HEK293 (cell line): ENCODE data around the gene M1AP.
A peak's percentile ranks its signal among the peaks of the same experiment; 100 is the strongest.

ENCODE experiments used
- CTCF ChIA-PET: fragments of 350-600 bp; formaldehyde crosslinking; extraction: SDS; loops from one replicate; lab custom pipeline; 2021; ENCODE audit warnings: antibody characterized with exemption; lab: Yijun Ruan, JAX
- POLR2A ChIA-PET: fragments of 300-600 bp; formaldehyde crosslinking; extraction: SDS; loops from one replicate; lab custom pipeline; 2020; ENCODE audit warnings: antibody characterized with exemption, inconsistent platforms; lab: Yijun Ruan, JAX
- H3K27ac ChIP-seq: fragments of 200-500 bp; sonication (Bioruptor generic); 2 replicates; pipeline ENCODE4 v1.5.1; 2014; ENCODE audit warnings: low read depth, low read length, control low read depth, inconsistent platforms; ENCODE audit errors: extremely low read depth
- H3K36me3 ChIP-seq, 2 experiments: fragments of 200-500 bp in 1 of 2; sonication (Bioruptor generic) in 1 of 2; 1 replicate in 1 of 2; 2 replicates in 1 of 2; pipeline ENCODE4 v1.5.1; 2014 to 2017; ENCODE audit warnings: inconsistent platforms in 2 of 2, low read length in 2 of 2; ENCODE audit not compliant: control insufficient read depth in 2 of 2, insufficient read depth in 1 of 2
- H3K4me1 ChIP-seq: fragments of 200-500 bp; sonication (Bioruptor generic); 2 replicates; pipeline ENCODE4 v1.5.1; 2014; ENCODE audit warnings: mild to moderate bottlenecking, low read length, inconsistent platforms; ENCODE audit not compliant: control insufficient read depth, insufficient read depth
- H3K4me3 ChIP-seq: 2 replicates; pipeline ENCODE4 v1.5.1; 2011; ENCODE audit warnings: low read depth, mild to moderate bottlenecking, control low read depth, low read length, moderate library complexity
- H3K9me3 ChIP-seq: fragments of 200-500 bp; sonication (Bioruptor generic); 2 replicates; pipeline ENCODE4 v1.5.1; 2014; ENCODE audit warnings: low read depth, low read length, inconsistent platforms; ENCODE audit not compliant: control insufficient read depth, insufficient read depth
- ELK4 ChIP-seq: IDR thresholded peaks from 2 replicates; pipeline ENCODE4 v1.6.1; 2011; ENCODE audit warnings: mild to moderate bottlenecking, low read depth, low read length, borderline replicate concordance
- KLF1 ChIP-seq: fragments of 450-650 bp; formaldehyde crosslinking; IDR thresholded peaks from 2 replicates; pipeline ENCODE4 v1.5.1; 2016; ENCODE audit warnings: missing biosample characterization, missing genetic modification characterization
- PRDM1 ChIP-seq: fragments of 450-650 bp; formaldehyde crosslinking; IDR thresholded peaks from 2 replicates; pipeline ENCODE4; 2016; ENCODE audit warnings: missing biosample characterization, missing genetic modification characterization
- SCRT2 ChIP-seq: fragments of 450-650 bp; formaldehyde crosslinking; IDR thresholded peaks from 2 replicates; pipeline ENCODE4 v1.5.1; 2016; ENCODE audit warnings: missing biosample characterization, missing genetic modification characterization
- TRIM28 ChIP-seq: IDR thresholded peaks from 2 replicates; pipeline ENCODE4 v1.6.1; 2011; ENCODE audit warnings: low read length, control low read depth, borderline replicate concordance
- WT1 ChIP-seq: fragments of 450-650 bp; formaldehyde crosslinking; IDR thresholded peaks from 2 replicates; pipeline ENCODE4 v1.5.1; 2016; ENCODE audit warnings: missing biosample characterization, missing genetic modification characterization
- ZBTB49 ChIP-seq: fragments of 450-650 bp; formaldehyde crosslinking; IDR thresholded peaks from 2 replicates; pipeline ENCODE4 v1.5.1; 2016; ENCODE audit warnings: missing biosample characterization, missing genetic modification characterization, low read depth
- ZBTB7A ChIP-seq: fragments of 450-650 bp; formaldehyde crosslinking; IDR thresholded peaks from 2 replicates; pipeline ENCODE4 v1.5.1; 2016; ENCODE audit warnings: low read depth, missing biosample characterization, missing genetic modification characterization
- ZFP37 ChIP-seq: fragments of 450-650 bp; formaldehyde crosslinking; IDR thresholded peaks from 2 replicates; pipeline ENCODE4 v1.5.1; 2016; ENCODE audit warnings: missing biosample characterization, missing genetic modification characterization
- ZNF155 ChIP-seq: fragments of 450-650 bp; formaldehyde crosslinking; IDR thresholded peaks from 2 replicates; pipeline ENCODE4 v1.5.1; 2016; ENCODE audit warnings: missing biosample characterization, missing genetic modification characterization
- ZNF169 ChIP-seq: fragments of 450-650 bp; formaldehyde crosslinking; IDR thresholded peaks from 2 replicates; pipeline ENCODE4 v1.5.1; 2016; ENCODE audit warnings: missing biosample characterization, missing genetic modification characterization
- ZNF174 ChIP-seq: fragments of 450-650 bp; formaldehyde crosslinking; IDR thresholded peaks from 2 replicates; pipeline ENCODE4 v1.5.0; 2017; ENCODE audit warnings: missing biosample characterization, mild to moderate bottlenecking, missing genetic modification characterization
- ZNF202 ChIP-seq: fragments of 450-650 bp; formaldehyde crosslinking; IDR thresholded peaks from 2 replicates; pipeline ENCODE4 v1.5.1; 2016; ENCODE audit warnings: missing biosample characterization, missing genetic modification characterization, borderline replicate concordance
- ZNF26 ChIP-seq: fragments of 450-650 bp; formaldehyde crosslinking; IDR thresholded peaks from 2 replicates; pipeline ENCODE4 v1.5.1; 2016; ENCODE audit warnings: missing biosample characterization, missing genetic modification characterization
- ZNF366 ChIP-seq: fragments of 450-650 bp; formaldehyde crosslinking; conservative IDR thresholded peaks from 2 replicates; pipeline ENCODE4 v1.5.1; 2016; ENCODE audit warnings: missing biosample characterization, missing genetic modification characterization
- ZNF416 ChIP-seq: fragments of 450-650 bp; formaldehyde crosslinking; IDR thresholded peaks from 2 replicates; pipeline ENCODE4 v1.5.1; 2016; ENCODE audit warnings: missing biosample characterization, missing genetic modification characterization
- ZNF433 ChIP-seq: fragments of 450-650 bp; formaldehyde crosslinking; IDR thresholded peaks from 2 replicates; pipeline ENCODE4 v1.5.1; 2016; ENCODE audit warnings: missing biosample characterization, missing genetic modification characterization, low read depth
- ZNF449 ChIP-seq: fragments of 450-650 bp; formaldehyde crosslinking; IDR thresholded peaks from 2 replicates; pipeline ENCODE4 v1.5.1; 2017; ENCODE audit warnings: missing biosample characterization, mild to moderate bottlenecking, missing genetic modification characterization, moderate library complexity
- ZNF48 ChIP-seq: fragments of 450-650 bp; formaldehyde crosslinking; IDR thresholded peaks from 2 replicates; pipeline ENCODE4 v1.5.1; 2016; ENCODE audit warnings: missing biosample characterization, missing genetic modification characterization
- ZNF560 ChIP-seq: fragments of 450-650 bp; formaldehyde crosslinking; IDR thresholded peaks from 2 replicates; pipeline ENCODE4 v1.5.1; 2017; ENCODE audit warnings: missing biosample characterization, missing genetic modification characterization, borderline replicate concordance
- ZNF624 ChIP-seq: fragments of 450-650 bp; formaldehyde crosslinking; IDR thresholded peaks from 2 replicates; pipeline ENCODE4 v1.5.1; 2017; ENCODE audit warnings: missing biosample characterization, missing genetic modification characterization
- ZNF639 ChIP-seq: fragments of 450-650 bp; formaldehyde crosslinking; IDR thresholded peaks from 2 replicates; pipeline ENCODE4 v1.5.1; 2016; ENCODE audit warnings: missing biosample characterization, missing genetic modification characterization
- ZNF658 ChIP-seq: fragments of 450-650 bp; formaldehyde crosslinking; IDR thresholded peaks from 2 replicates; pipeline ENCODE4; 2016; ENCODE audit warnings: missing biosample characterization, missing genetic modification characterization
- ZNF707 ChIP-seq: fragments of 450-650 bp; formaldehyde crosslinking; IDR thresholded peaks from 2 replicates; pipeline ENCODE4 v1.5.1; 2016; ENCODE audit warnings: missing biosample characterization, missing genetic modification characterization
- ZNF791 ChIP-seq: fragments of 450-650 bp; formaldehyde crosslinking; IDR thresholded peaks from 2 replicates; pipeline ENCODE4 v1.5.1; 2016; ENCODE audit warnings: missing biosample characterization, missing genetic modification characterization
- ZNF830 ChIP-seq: fragments of 450-650 bp; IDR thresholded peaks from 2 replicates; pipeline ENCODE4 v1.5.0; 2018; ENCODE audit warnings: missing biosample characterization, missing genetic modification characterization, low read depth, mild to moderate bottlenecking, moderate library complexity
- ZNF837 ChIP-seq: fragments of 450-650 bp; formaldehyde crosslinking; IDR thresholded peaks from 2 replicates; pipeline ENCODE4 v1.5.1; 2016; ENCODE audit warnings: missing biosample characterization, missing genetic modification characterization
- ZSCAN16 ChIP-seq: fragments of 450-650 bp; formaldehyde crosslinking; IDR thresholded peaks from 2 replicates; pipeline ENCODE4 v1.5.1; 2016; ENCODE audit warnings: missing biosample characterization, missing genetic modification characterization

Gene M1AP

GRCh38 chr2:74534411-74534810 lies 113.7 kb downstream of the M1AP start (continued):
- TF ChIP-seq ZNF560 = no peak
- TF ChIP-seq ZNF658 (tag by site-specific recombination) = no peak
- TF ChIP-seq ZNF830 (tag by site-specific recombination) = no peak
- no peak for TF ChIP-seq ZNF174 (tag by site-specific recombination)

GRCh38 chr2:74533464-74533863 lies 114.7 kb downstream of the M1AP start:
- Histone ChIP-seq H3K4me1 (no peaks in the 10 kb centered on the region; the same call in 1 of the 2 replicates), H3K27ac (no peak overlapping the region), H3K4me3 (no peak overlapping the region), H3K36me3 (peaks cover 0 to 39% of the 10 kb centered on the region in 2 experiments; a peak in 1 of 3 replicates), H3K9me3 (no peaks in the 10 kb centered on the region)
- TF ChIP-seq ZSCAN16 (tag by site-specific recombination) = no peak
- no peak for TF ChIP-seq ZBTB7A (tag by site-specific recombination)
- no peak for TF ChIP-seq ZNF416 (tag by site-specific recombination)
- TF ChIP-seq KLF1 = no peak
- TF ChIP-seq WT1 = no peak
- TF ChIP-seq ZNF837 = no peak
- TF ChIP-seq ZNF449 (tag by site-specific recombination) = no peak
- TF ChIP-seq ZNF707 (tag by site-specific recombination) = no peak
- TF ChIP-seq ZNF366 (tag by site-specific recombination) = no peak
- no peak for TF ChIP-seq ZBTB49 (tag by site-specific recombination)
- TF ChIP-seq ZNF791 (tag by site-specific recombination) = no peak
- no peak for TF ChIP-seq ZNF155
- TF ChIP-seq ZNF433 (tag by site-specific recombination) = no peak
- ChIA-PET POLR2A (interaction anchor here (1.0 kb wide), 1 partner anchor 21 kb away, joined by 5 read pairs; no protein-coding TSS in a partner anchor), CTCF (interaction anchor here (1.4 to 4.3 kb wide), 4 partner anchors 12 to 54 kb away, joined by 4 to 34 read pairs (median 20); partner anchors contain the start of genes CCDC142 and TTC31)

- H3K36me3 ChIP-seq = peaks cover 4 to 51% of the 10 kb centered on the region in 2 experiments; a peak in 1 of 3 replicates
- H3K4me3 ChIP-seq = no peak overlapping the region
- CTCF ChIA-PET = interaction anchor here (0.5 to 4.3 kb wide), 15 partner anchors 11 to 197 kb away, joined by 3 to 34 read pairs (median 4); partner anchors contain the start of genes CCDC142, INO80B and TTC31
- no peak overlapping the region for H3K27ac ChIP-seq
- no peaks in the 10 kb centered on the region; the same call in 1 of the 2 replicates for H3K4me1 ChIP-seq
- POLR2A ChIA-PET = interaction anchor here (0.7 to 1.2 kb wide), 4 partner anchors 11 to 49 kb away, joined by 3 to 4 read pairs (median 3); partner anchors contain the start of genes CCDC142 and TTC31
- no peaks in the 10 kb centered on the region for H3K9me3 ChIP-seq
- TF ChIP-seq TRIM28 = no peak
- no peak for TF ChIP-seq ZNF639 (tag by site-specific recombination)
- TF ChIP-seq SCRT2 (tag by site-specific recombination) = peak; percentile 57; the same call in 1 of the 2 replicates
- TF ChIP-seq ZNF48 (tag by site-specific recombination) = no peak
- no peak for TF ChIP-seq ELK4
- no peak for TF ChIP-seq ZNF202 (tag by site-specific recombination)
- TF ChIP-seq ZNF169 (tag by site-specific recombination) = no peak
- no peak for TF ChIP-seq ZNF624 (tag by site-specific recombination)
- TF ChIP-seq ZNF26 (tag by site-specific recombination) = no peak
- TF ChIP-seq ZFP37 (tag by site-specific recombination) = no peak
- no peak for TF ChIP-seq PRDM1 (tag by site-specific recombination)
These were observed 115.9 kb downstream of the M1AP start for GRCh38 chr2:74532222-74532621.
